Lower leg skin (tissue), 3 donors: ENCODE results near the gene MMRN2.

ENCODE experiments used
- POLR2A ChIP-seq, 2 donors: fragments of 450-650 bp; IDR thresholded peaks; one replicate each; pipeline ENCODE4 v1.6.1; 2016 to 2017; ENCODE audit warnings: antibody characterized with exemption in 2 of 2, mild to moderate bottlenecking in 1 of 2, moderate library complexity in 1 of 2
- TF ChIP-seq, protein P1 (sequence below), 3 donors: fragments of 450-650 bp; IDR thresholded peaks; one replicate each; pipeline ENCODE4 v1.5.1; 2016; ENCODE audit warnings: antibody characterized with exemption in 3 of 3, mild to moderate bottlenecking in 3 of 3, moderate library complexity in 2 of 3

DNA sequence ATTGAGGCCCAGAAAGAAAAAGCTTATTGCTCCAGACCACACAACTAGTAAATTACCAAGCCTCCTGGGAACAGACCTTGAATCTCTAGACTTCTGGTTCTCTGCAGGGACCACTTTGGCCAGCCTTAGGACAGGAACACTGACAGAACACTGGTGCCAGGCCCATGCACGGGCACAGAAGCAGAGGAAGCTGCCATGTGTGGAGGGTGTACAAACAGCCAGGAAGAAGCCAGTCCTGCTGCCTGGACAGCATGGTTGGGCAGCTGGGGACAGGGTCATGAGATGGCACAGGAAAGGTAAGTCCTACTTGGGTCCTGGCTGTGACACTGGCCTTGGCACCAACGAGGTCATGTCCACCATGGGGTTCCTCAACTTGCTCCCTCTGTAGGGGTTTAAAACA, 19.2 kb downstream of the MMRN2 start:
- TF ChIP-seq, protein P1, sequence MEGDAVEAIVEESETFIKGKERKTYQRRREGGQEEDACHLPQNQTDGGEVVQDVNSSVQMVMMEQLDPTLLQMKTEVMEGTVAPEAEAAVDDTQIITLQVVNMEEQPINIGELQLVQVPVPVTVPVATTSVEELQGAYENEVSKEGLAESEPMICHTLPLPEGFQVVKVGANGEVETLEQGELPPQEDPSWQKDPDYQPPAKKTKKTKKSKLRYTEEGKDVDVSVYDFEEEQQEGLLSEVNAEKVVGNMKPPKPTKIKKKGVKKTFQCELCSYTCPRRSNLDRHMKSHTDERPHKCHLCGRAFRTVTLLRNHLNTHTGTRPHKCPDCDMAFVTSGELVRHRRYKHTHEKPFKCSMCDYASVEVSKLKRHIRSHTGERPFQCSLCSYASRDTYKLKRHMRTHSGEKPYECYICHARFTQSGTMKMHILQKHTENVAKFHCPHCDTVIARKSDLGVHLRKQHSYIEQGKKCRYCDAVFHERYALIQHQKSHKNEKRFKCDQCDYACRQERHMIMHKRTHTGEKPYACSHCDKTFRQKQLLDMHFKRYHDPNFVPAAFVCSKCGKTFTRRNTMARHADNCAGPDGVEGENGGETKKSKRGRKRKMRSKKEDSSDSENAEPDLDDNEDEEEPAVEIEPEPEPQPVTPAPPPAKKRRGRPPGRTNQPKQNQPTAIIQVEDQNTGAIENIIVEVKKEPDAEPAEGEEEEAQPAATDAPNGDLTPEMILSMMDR (IDR thresholded peaks at IDR 0.05), result no peak
- no peak for TF ChIP-seq POLR2A (IDR thresholded peaks at IDR 0.05)
